Gastroesophageal sphincter (tissue), 4 donors: Measurements from ENCODE around the gene ARHGAP5. TPM values are rescaled to one million over a fixed set of nuclear protein-coding genes. Genes with fewer than 3 reads are reported as not detected.

Experiments used
- ATAC-seq: fragments of 150-250 bp; one replicate; pipeline ENCODE4 v1.9.1; 2016; ENCODE audit warnings: mild to moderate bottlenecking, moderate library complexity
- H3K27ac ChIP-seq, 4 donors: fragments of 200-600 bp; sonication (generic) in 3 of 4; 1 replicate in 3 of 4; 2 replicates in 1 of 4; pipeline ENCODE4 v1.5.1; 2016 to 2019
- H3K27me3 ChIP-seq: fragments of 200-600 bp; sonication (generic); one replicate; pipeline ENCODE4 v1.5.1; 2019
- H3K36me3 ChIP-seq, 2 donors: fragments of 200-600 bp; sonication (generic); one replicate each; pipeline ENCODE4 v1.5.1; 2019; ENCODE audit warnings: control low read depth in 1 of 2
- H3K4me1 ChIP-seq, 3 donors: fragments of 200-600 bp; sonication (generic); 1 replicate in 2 of 3; 2 replicates in 1 of 3; pipeline ENCODE4 v1.5.1; 2016 to 2019; ENCODE audit warnings: control low read depth in 2 of 3
- H3K4me3 ChIP-seq, 2 donors: fragments of 200-600 bp; sonication (generic); one replicate each; pipeline ENCODE4 v1.5.1; 2019; ENCODE audit warnings: mild to moderate bottlenecking in 1 of 2, moderate library complexity in 1 of 2
- H3K9me3 ChIP-seq, 3 donors: fragments of 200-600 bp; sonication (generic); one replicate each; pipeline ENCODE4 v1.5.1; 2017 to 2019; ENCODE audit warnings: control low read depth in 2 of 3
- CTCF ChIP-seq, 4 experiments: fragments of 200-600 bp in 2 of 4; fragments of 450-650 bp in 2 of 4; sonication (generic) in 1 of 4; IDR thresholded peaks; one replicate each; pipeline ENCODE4 v1.5.1; 2017 to 2019; ENCODE audit warnings: antibody characterized with exemption in 4 of 4, mild to moderate bottlenecking in 2 of 4, moderate library complexity in 2 of 4
- EP300 ChIP-seq: sonication (generic); formaldehyde crosslinking; IDR thresholded peaks from one replicate; pipeline ENCODE4 v1.6.1; 2017; ENCODE audit warnings: antibody characterized with exemption, mild to moderate bottlenecking
- POLR2A ChIP-seq, 2 donors: fragments of 450-650 bp; IDR thresholded peaks; one replicate each; pipeline ENCODE4 v1.6.1; 2017; ENCODE audit warnings: antibody characterized with exemption in 2 of 2, mild to moderate bottlenecking in 2 of 2, moderate library complexity in 1 of 2
- POLR2AphosphoS5 ChIP-seq: sonication (generic); formaldehyde crosslinking; IDR thresholded peaks from one replicate; pipeline ENCODE4 v1.6.1; 2017; ENCODE audit warnings: antibody characterized with exemption
- WGBS, 2 donors: methylation state at CpG; one replicate each; pipeline ENCODE4 v1.1.5; 2018; ENCODE audit warnings: low coverage in 1 of 2; 5-methylcytosine and 5-hydroxymethylcytosine counted together
- total RNA-seq, 4 donors: library from RNA; depleted of rRNA; stranded (reverse); fragments of >200 nt; gene quantifications; one replicate each; pipeline ENCODE4 v1.1.0, GENCODE V29; 2016

The ARHGAP5 gene
- total RNA-seq, 4 donors from 2014 or later = 196 to 265 (median 239) TPM

DNA sequence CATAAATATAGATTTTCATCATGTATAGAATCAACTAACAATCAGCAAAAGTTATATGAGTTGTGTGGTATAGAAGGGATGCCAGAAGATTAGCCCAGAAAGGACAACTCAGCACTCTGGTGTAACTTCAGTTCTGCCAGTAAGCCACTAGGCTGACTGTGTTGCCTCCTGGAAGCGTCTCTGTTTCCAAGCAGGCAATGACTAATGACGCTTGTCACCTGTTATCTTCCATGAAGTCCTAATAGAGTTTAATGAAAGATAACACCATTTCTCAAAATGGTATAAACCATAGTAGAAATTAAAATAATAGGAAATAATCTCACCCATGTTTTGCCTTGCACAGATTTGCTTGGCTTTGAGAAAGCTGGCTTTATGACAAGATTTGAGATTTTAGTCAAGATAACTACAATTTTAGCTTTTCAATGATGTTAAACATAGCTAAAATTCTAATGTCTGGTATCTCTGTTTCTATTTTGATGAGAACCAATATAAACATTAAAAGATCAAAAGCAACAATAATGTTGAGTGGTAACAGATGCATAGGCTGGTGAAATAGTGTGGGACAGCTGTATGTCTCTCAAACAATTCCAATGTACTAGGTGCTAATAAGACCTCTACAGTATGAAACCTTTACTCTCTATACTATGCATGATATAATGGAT is 115.7 kb downstream of the ARHGAP5 start:
- Histone ChIP-seq H3K9me3 (no peaks in the 10 kb centered on the region), H3K27me3 (no peaks in the 10 kb centered on the region), H3K4me3 (no peak overlapping the region), H3K27ac (no peak overlapping the region), H3K36me3 (no peaks in the 10 kb centered on the region), H3K4me1 (no peaks in the 10 kb centered on the region)
- 65 to 78% methylated on average over 2 of the region's 2 CpGs for WGBS, 2 donors
- ATAC-seq = no peak
- no peak for TF ChIP-seq POLR2A (IDR thresholded peaks at IDR 0.05)

DNA sequence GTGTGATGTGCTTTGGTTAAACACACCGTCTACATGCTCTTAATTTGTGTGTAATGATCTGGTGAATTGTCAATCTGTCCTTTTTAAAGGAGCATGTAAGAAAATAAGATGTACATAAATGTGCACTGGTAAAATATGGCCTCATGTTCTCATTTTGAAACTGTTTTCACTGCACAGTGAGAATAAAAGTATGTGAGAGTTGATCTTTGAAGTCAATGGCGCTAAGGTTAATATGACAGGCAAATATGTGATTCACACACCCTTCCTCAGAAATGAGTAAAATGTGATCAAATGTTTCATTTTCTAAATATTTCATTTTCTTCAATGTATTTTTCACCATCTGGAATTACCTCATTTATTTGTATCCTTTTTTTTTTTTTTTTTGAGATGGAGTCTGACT is 116.4 kb downstream of the ARHGAP5 start:
- ATAC-seq = no peak
- TF ChIP-seq EP300 (no peak), CTCF (IDR thresholded peaks at IDR 0.05) (no peak), POLR2AphosphoS5 (no peak), POLR2A (IDR thresholded peaks at IDR 0.05) (no peak)
- Histone ChIP-seq H3K4me1 (no peaks in the 10 kb centered on the region), H3K9me3 (no peaks in the 10 kb centered on the region), H3K36me3 (no peaks in the 10 kb centered on the region), H3K27ac (no peak overlapping the region), H3K4me3 (no peak overlapping the region), H3K27me3 (no peaks in the 10 kb centered on the region)
- 82 to 93% methylated on average over 2 of the region's 2 CpGs for WGBS, 2 donors

- 40 to 75% methylated on average over 1 of the region's 1 CpG for WGBS, 2 donors
- Histone ChIP-seq H3K36me3 (no peaks in the 10 kb centered on the region), H3K4me3 (no peak overlapping the region), H3K27me3 (no peaks in the 10 kb centered on the region), H3K27ac (no peak overlapping the region), H3K4me1 (peaks cover 0 to 3% (median 0%) of the 10 kb centered on the region in 3 donors), H3K9me3 (no peaks in the 10 kb centered on the region)
- TF ChIP-seq CTCF (IDR thresholded peaks at IDR 0.05) = no peak
- no peak for TF ChIP-seq EP300
- TF ChIP-seq POLR2AphosphoS5 = no peak
- TF ChIP-seq POLR2A (IDR thresholded peaks at IDR 0.05) = no peak
- ATAC-seq = no peak
Observed at GRCh38 chr14:32195636-32196035, 118.5 kb downstream of the ARHGAP5 start.

DNA sequence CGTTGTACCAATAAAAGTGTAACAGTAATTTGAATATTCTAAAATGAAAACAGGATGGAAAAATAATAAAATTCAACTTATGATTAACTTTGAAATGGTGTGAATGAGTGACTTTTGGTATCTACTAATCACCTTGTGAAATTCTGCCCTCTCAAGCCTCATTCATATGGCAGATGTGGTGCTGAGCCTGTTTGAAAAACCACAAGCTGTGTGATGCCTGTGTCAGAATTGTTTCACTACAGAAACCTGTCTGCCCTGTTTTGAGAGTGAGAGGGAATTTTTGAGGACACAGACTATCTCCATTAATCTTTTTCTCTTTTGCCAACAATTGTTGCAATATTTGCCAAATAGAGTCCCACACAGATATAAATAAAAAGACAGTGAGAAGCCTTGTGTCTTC is 120.8 kb downstream of the ARHGAP5 start:
- Histone ChIP-seq H3K4me1 (peaks cover 0 to 18% (median 0%) of the 10 kb centered on the region in 3 donors), H3K27ac (no peak overlapping the region), H3K36me3 (no peaks in the 10 kb centered on the region), H3K4me3 (no peak overlapping the region), H3K9me3 (no peaks in the 10 kb centered on the region), H3K27me3 (no peaks in the 10 kb centered on the region)
- ATAC-seq = no peak
- WGBS, 2 donors = 29 to 75% methylated on average over 1 of the region's 1 CpG
- TF ChIP-seq EP300 (no peak), CTCF (IDR thresholded peaks at IDR 0.05) (no peak), POLR2A (IDR thresholded peaks at IDR 0.05) (no peak), POLR2AphosphoS5 (no peak)

DNA sequence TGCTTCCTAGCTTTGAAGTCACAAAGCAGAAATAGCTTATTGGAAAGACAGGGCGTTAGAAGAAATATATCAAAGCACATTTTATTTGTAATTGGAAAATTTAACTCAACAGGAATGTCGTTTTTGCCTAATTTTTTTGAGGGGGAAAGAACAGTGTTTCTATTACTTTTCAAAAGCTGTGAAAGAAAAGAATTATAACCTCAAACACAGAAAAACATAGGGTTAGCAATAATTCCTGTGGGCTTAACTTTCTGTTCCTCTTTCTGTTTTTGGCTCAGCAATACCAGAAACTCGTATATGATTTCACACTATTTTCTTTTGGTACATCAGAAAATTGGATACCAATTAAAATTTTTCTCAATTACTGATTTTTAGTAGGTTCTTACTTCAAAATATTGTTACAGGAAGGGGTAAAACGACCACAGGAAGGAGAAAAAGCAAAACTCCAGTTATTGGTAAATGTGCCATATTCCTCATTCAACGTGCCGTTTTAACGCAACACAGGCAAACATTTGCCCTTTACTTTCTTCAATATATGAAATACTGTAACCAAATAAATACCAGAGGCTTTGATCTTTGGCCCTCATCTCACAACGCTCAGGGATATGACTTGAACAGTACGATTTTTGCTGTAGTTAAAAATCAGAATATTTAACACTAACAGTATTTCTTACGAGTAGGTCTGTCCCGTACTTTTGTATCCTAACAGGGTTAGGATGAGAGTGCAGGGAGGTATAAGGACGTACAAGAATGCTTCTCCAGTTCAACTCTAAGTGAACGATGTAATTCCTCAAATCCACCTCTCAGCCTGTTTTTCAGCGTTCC is 123.5 kb downstream of the ARHGAP5 start:
- Histone ChIP-seq H3K27ac (peak overlapping the region; percentile 85 to 97 (median 87)), H3K4me3 (peak overlapping the region; percentile 76 to 78), H3K9me3 (no peaks in the 10 kb centered on the region), H3K36me3 (no peaks in the 10 kb centered on the region), H3K27me3 (no peaks in the 10 kb centered on the region), H3K4me1 (peaks cover 0 to 24% (median 0%) of the 10 kb centered on the region in 3 donors)
- ATAC-seq = no peak
- 5 to 9% methylated on average over 12 to 13 of the region's 14 CpGs for WGBS, 2 donors
- TF ChIP-seq EP300 (no peak), POLR2A (IDR thresholded peaks at IDR 0.05) (no peak), POLR2AphosphoS5 (no peak), CTCF (IDR thresholded peaks at IDR 0.05) (no peak)
